GM19455 (cell line): ENCODE measurements around the gene U2SURP.
"Not testable (repeated sequence)": the region's sequence is repeated elsewhere in the genome, so short reads cannot be mapped to it uniquely, and the experiment has no call there.

ENCODE experiments used
- ATAC-seq: cut with Tn5 transposase; IDR thresholded peaks from one replicate; pipeline ENCODE4 v1.9.1; 2021; ENCODE audit not compliant: unreplicated experiment

Gene U2SURP

DNA sequence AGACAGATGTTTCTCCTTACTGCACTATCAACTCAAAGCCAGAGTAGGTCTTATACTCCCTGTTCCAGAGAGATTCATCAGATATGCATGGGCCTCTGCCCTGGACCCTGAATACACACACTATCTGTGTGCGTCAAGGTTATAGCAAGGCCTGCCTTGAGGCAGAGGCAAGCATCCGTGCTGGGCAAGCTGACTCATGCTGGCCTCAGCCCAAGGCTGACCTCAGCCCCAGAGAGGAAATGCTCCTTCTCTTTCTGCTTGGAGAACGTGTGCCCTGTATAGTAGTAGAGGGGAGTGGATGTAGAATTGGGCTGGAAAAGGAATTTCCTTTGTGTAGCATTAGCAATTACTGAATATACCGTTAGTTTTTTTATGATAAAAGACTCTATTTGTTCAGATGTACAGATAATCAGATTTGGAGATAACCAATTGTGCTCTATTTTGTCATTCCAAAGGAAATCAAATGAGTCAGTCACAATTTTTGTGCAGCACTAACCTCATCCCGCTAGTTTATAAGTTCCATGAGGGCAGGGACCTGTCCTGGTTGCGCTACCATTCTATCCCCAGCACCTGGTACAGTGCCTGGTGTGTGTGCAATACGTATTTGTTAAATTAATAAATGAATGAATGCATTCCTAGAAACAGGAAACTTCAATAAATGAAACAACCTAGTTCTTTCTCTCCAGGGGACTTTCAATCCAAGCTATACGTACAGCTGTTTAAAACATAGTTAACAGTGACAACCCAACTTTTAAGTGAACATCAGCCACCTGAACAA is 24.6 kb upstream of the U2SURP start:
- ATAC-seq: no peak

DNA sequence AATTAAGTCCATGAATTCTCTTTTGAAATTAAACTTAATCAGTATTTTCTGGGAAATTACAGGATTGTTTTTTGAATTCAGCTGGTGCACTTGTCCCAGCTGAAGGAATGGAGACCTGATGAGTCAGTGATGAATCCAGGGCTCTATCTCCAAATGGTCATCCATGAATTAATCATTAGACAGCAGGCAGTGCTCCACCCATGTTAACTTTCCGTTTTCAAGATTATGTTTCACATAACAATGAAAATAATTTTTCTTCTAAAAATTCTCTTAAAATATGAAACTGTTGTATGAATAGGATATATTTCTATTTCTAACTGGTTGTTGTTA is 24.0 kb upstream of the U2SURP start:
- ATAC-seq: no peak

DNA sequence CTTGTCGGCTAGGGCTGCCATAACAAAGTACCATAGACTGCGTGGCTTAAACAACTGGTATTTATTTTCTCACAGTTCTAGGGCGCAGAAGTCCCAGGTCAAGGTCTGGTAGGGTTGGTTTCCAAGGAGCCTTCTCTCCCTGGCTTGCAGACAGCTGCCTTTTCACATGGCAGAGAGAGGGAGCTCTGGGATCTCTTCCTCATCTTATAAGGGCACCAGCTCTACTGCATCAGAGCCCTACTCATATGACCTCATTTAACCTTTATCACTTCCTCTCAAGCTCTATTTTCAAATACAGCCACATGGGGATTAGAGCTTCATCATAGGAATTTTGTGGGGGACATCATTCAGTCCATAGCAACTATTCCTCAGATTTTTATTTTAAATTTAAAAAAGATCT is 20.3 kb upstream of the U2SURP start:
- no peak for ATAC-seq

DNA sequence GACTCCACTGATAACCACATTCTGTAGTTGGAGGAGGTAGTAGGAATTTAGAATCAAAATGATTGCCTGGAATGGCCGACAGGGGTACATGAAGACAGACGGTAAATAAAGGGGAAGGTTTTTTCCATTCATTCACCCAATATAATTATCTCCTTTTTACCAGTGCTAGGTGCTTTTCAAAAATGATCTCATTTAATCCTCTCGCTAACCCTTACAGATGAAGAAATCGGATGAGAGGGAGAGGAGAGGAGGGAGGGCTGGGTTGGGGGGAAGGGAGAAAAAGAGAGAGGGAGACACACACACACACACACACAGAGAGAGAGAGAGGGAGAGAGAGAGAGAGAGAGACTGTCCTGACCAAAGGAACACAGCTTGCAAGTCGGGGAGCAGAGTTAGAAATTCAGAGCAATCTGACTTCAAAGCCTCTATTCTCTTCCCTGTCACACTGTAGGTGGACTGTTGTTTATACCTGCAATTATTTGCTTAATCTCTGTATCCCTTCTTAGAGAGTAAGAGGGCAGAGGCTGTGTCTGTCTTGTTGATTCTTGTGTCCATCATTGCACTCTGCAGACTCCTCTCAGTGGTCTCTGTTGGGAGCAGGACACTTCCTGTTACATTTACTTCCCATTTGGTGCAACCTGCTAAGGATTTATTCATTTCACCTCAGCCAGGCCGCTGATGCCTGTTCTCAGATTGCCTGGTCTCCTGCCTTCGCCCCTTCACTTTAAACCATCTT is 19.2 kb upstream of the U2SURP start:
- no peak for ATAC-seq

DNA sequence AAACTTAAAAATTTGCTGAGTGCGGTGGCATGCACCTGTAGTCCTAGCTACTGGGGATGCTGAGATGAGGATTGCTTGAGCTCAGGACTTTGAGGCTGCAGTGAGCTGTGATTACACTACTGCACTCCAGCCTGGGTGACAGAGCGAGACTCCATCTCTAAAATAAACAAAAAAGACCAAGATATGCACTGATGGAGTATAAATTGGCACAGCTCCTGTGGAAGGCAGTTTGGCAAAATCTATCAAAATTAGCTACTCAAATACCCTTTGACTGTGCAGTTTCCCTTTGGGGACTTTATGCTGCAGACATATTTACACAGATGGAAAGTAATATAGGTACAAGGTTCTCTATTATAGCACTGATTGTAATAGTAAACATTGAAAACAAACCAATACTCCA is 18.1 kb upstream of the U2SURP start:
- no peak for ATAC-seq

DNA sequence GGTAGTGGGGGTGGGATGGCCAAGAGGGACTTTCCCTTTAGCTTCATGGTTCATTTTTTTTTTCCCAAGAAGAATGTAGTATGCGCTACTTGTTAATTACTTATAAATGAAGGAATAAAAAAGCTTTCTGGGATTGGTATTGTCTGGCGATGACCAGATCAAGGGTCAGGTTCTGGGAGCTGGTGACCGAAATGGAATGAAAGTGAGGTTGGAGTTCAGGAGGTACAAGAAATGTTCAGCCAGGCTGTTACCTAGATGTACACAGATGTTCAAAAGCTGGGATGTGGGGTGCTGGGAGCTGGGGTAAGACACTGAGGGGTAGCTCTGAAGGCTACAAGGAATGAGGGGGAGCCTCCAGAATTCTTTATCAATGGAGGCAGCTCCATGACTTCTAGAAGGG is 17.1 kb upstream of the U2SURP start:
- no peak for ATAC-seq

DNA sequence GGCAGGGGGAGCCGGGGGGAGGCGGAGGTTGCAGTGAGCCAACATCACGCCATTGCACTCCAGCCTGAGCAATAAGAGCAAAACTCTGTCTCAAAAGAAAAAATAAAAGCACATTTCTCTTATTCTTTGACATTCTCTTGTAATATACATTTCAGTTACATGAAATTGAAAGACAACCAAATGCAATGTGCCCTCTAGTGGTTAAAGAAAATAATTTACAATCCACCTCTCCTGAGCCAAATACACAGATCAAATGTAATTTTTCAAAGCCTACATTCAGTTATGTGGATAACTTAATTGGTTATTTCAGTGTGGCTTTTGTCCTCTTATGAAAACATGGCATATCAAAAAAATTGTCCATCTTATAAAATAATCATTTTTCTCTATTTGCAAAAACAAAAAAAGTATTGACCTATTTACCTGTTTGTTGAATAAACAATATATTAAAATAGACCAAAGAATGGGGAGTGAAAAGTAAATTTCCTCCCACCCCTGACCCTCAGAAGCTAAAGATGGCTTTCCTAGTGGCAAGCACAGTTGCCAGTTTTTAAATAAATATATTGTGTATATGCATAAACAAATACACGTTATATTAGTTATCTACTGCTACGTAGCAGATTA is 14.2 kb upstream of the U2SURP start:
- ATAC-seq: no peak

DNA sequence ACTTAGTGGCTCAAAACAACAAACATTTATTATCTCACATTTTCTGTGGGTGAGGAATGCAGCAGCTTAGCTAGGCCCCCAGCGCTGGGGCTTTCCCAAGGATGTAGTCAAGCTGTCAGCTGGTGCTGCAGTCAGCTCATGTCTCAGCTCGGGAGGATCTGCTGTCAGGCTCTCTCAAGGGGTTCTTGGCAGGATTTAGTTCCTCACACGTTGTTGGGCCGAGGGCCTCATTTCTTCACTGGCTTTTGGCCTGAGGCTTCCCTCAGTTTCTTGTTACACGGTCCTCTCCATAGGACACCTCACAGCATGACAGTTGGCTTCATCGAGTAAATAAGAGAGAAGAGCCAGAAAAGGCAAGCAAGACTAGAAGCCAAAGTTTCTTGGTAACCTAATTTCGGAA is 13.7 kb upstream of the U2SURP start:
- no peak for ATAC-seq

DNA sequence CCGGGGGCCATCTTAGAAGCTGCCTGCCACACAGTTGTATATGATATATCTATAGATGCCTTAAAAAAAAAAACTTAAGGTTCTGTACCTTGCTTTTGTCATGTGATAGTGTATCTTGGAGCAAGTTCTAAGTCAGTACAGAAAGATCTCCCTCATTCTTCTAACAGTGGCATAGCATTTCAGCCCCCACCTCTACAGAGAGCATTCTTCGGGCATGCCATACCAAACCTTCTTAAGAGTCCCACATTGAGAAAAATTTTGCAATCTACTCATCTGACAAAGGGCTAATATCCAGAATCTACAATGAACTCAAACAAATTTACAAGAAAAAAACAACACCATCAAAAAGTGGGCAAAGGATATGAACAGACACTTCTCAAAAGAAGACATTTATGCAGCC is 13.1 kb upstream of the U2SURP start:
- ATAC-seq: not testable (repeated sequence)

DNA sequence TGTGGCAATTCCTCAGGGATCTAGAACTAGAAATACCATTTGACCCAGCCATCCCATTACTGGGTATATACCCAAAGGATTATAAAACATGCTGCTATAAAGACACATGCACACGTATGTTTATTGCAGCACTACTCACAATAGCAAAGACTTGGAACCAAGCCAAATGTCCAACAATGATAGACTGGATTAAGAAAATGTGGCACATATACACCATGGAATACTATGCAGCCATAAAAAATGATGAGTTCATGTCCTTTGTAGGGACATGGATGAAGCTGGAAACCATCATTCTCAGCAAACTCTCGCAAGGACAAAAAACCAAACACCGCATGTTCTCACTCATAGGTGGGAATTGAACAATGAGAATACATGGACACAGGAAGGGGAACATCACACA is 12.5 kb upstream of the U2SURP start:
- not testable (repeated sequence) for ATAC-seq

DNA sequence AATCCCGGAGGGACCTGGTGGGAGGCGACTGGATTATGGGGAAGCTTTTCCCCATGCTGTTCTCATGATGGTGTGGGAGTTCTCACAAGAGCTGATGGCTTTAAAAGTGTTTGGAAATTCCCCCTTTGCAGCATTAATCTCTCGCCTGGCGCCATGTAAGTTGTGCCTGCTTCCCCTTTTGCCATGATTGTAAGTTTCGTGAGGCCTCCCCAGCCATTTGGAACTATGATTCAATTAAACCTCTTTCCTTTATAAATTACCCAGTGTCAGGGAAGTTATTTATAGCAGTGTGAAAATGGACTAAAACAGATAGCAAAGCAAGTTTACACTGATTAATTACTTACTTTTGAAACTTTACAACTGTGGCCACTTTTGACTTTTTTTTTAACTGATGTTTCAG is 10.6 kb upstream of the U2SURP start:
- no peak for ATAC-seq

DNA sequence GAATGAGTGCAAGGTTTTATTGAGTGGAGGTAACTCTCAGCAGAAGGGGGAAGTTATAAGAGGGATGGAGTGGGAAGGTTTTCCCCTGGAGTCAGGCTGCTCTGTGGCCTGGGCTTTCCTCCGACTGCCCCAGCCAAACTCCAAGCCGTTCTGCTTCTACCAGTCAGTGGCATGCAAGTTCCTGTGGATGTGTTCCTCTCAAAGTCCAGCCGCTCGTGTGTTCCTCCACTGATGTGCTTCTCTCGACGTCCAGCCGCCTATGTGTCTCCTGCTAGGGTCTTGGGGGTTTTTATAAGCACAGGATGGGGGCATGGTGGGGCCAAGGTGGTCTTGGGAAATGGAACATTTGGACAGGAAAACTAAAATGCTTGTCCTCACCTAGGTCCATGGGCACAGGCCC is 9.0 kb upstream of the U2SURP start:
- ATAC-seq: no peak

DNA sequence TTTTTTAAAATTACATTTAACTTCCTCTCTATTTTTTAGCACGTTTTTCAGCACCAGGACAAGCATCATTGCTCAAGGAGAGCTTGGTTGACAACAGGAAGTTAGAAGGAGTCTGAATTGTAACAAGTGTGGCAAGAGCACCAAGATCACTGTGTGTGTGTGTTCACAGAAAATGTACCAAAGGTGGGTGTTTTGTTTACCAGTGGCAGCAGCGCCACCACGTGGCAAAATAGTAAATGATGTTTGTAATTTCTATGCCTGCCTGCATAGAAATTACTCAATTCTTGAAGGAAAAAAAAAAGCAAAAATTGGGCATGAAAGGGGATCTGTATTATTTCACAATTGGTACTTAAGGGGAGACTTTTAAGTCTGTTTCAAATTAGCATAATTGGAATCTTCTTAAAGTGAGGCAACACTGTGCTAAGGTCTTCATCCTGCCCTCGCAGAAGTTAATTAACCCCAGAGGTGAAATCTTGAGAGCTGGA is 7.4 kb upstream of the U2SURP start:
- no peak for ATAC-seq

DNA sequence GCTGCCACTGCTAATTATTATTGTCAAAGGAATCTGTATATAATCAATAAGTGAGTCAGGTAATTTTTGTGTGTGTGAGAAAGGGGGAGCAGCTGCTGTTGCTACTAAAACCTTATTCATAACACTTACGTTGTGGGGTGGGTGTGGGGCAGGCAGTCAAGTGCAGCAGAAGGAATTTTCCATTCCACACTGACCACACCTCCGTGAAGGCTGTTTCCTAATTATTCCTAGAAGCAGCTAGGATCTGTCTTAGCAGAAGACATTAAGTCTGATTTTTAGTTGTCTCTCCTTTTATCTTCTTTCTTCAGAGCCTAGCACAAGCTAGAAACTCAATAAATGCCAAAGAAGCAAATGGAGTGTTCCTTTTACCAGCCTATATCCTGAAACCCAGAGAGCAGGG is 4.0 kb upstream of the U2SURP start:
- ATAC-seq: no peak

DNA sequence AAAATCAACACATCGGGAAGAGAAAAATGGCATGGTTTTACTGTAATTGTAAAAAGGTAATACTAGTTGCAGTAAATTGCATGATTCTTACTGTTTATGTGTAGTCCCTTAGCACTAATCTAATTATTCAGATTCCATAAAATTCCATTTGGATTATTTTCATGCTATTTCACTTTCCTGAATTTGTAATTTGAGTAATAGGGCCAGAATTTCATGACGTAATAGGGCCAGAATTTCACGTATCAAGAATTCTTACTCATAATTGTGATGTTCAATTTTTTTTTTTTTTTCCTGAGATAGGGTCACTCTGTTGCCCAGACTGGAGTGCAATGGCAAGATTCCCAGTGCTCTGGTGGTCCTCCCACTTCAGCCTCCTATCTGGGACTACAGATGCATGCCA is 2.9 kb upstream of the U2SURP start:
- no peak for ATAC-seq

DNA sequence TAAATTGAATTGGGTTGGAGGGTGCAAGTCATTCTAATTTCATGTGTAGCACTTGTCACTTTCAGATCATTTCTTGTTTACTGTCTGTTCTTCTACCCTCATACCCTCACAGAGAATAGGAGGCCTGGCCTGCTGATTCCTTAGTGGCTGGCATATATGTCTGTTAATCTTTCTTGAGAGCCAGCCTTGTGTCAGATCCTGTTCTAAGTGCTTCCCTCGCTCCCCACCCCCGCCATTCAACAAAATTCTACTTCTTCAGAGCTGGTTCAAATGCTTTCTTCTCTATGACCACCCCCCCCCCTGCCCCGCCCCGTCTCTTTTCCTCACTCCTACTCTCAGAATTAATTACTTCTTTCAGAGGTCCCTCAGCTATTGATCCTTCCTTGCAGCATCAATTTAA is 1.5 kb upstream of the U2SURP start:
- no peak for ATAC-seq

DNA sequence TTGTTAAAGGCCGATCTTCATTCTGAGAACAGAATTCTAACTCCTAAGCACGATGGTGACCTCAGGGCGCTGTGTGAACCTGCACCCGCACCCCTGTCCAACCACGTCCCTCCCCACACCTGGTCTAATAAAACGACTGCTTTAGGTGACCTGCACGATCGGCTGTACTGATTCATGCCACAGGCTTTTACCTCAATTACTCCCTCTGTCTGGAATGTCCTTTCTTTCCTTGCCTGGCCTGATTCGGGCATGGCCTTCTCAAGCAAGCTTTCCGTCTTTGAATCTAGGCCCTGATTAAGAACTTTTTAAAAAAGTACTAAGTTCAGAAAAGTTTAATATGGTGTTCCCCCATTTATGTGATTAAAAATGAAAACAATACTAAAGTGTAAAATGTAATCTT is 842 bp upstream of the U2SURP start:
- ATAC-seq: no peak

DNA sequence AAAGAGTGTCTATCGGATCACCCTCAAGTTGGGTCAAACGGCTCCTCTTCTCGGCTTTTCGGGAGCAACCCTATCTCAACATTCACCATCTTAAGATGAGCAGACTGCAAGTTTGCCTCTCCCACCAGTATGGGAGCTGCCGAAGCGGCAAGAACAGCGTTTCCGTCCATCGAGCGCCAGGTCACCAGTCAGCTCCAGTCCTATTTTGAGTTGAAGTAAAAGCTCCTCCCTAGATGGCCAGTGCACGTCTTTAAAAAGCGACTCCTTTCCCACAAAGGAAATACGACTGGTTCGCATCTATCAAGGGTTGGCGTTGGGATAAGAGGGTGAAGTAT is 369 bp upstream of the U2SURP start:
- ATAC-seq: peak; percentile 73

DNA sequence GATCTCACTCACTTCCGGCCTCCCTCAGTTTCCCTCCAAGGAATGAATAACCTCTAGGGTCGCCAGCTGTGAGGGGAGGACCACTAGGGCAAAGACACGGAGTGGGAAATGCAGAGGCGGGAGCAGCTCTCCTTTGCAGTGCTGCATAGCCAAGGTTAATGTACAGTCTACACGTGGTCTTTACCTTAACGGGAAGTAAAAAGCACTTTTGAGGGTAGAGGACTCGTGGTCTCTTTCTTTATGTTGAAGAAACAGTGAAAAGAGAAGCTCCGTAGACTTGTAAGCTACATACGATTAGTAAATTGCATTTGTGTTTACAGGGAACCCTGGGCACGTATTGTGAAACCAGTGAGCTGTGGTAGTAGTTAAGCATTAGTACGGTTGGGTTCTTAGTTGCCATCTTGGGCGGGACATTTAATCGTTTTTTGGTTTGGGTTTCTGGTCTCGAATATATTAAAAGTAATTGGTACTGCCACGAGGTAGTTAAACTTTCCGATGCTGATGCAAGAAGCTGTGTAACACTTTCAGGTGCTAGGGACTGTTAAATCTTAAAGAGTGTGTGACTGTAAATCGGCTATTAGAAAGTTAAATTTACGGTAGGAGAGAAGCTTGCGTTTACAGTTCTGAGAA is 828 bp downstream of the U2SURP start:
- ATAC-seq: peak; percentile 35

DNA sequence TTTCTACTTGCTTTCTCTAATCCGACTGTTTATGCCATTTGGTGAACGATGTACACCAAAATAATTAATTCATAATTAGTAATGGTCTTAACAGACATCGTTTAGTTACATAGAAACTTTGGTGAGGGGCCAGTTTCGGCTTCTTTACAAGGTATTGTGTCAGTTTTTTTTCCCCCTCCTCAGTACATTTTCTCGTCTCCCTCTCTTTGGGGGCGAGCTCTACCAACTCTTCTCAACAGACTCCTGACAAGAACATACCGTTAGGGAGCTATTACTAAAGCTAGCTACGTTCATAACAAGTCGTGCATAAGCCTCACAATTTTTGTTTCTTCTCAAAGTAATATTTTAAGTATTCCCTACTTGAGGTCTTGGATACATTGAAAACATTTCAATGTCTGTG is 1.4 kb downstream of the U2SURP start:
- ATAC-seq: no peak

DNA sequence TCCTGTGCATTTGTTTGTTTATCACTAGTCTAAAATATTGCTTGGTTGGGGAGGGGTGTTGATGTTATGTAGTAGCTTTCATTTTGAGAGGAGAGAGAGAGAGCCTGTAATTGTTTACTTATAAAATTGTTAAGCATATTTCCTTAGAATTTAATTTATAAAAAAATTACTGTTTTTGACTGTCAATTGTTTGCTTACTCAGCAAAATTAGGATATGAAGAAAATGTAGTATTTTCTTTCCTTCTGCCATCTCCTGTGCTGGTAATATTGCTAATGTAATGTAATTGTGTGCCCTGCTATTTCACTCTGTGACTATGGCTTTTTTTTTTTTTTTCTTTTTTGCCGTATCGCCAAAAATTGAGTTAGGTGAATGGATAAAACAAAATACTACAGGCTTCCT is 3.5 kb downstream of the U2SURP start:
- ATAC-seq: no peak

DNA sequence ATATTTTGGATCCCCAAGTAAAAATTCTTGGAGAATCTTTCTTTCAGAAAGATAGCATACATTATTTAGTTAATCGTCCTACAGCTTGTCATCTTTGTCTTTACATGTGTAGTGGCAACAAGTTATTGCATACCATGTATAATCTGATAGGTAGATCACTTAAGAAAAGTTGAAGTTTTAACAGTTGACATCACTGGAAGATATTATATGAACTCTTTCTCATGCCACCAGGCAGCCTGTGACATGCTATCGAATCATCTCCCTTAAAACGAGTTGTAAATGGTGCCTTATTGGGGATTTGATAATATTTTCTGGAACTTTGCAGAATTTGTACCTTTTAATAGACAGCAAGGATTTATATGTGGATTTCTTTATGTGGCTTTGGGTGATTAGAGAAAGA is 8.7 kb downstream of the U2SURP start:
- no peak for ATAC-seq
